Endothelial cell of coronary artery (primary cell): ENCODE results near the gene MAGEA6. TPM values are rescaled to one million over a fixed set of nuclear protein-coding genes. Genes with fewer than 3 reads are reported as not detected.

ENCODE experiments used
- total RNA-seq: library from RNA; depleted of rRNA; stranded (reverse); fragments of >200 nt; gene quantifications from 2 replicates; pipeline ENCODE4 v1.2.3, GENCODE V29; 2014

MAGEA6 gene, protein sequence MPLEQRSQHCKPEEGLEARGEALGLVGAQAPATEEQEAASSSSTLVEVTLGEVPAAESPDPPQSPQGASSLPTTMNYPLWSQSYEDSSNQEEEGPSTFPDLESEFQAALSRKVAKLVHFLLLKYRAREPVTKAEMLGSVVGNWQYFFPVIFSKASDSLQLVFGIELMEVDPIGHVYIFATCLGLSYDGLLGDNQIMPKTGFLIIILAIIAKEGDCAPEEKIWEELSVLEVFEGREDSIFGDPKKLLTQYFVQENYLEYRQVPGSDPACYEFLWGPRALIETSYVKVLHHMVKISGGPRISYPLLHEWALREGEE
- not detected in 2 replicates for total RNA-seq

GRCh38 chrX:152769549-152770289, at the start of gene MAGEA6:
MAGEA6 (minus strand) TSS chrX:152769689; CDS start chrX:152767650, 2,039 bp downstream.

DNA sequence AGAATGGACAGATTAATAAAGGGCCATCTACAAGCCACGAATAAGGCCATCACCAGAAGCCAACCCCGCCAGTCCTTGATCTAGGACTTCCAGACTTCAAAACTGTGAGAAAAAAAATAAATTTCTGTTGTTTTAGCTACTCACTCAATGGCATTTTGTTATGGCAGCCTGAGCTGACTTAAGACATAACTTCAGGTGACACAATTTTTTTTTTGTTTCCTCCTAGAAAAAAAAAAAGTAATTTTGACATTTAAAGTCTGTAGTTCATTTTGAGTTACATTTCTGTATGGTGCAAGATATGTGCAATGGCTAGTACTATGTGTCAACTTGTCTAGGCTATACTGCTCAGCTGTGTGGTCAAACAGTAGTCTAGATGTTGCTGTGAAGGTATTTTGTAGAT, 10.6 kb downstream of the MAGEA6 start, which contains the start of gene CSAG3:
CSAG3 (plus strand) TSS at position 301 of the 400 bp plus-strand sequence.

GRCh38 chrX:152753686-152754650, 15.5 kb downstream of the MAGEA6 start, which contains the start of gene MAGEA2:
MAGEA2 (minus strand) TSS chrX:152753842; CDS start chrX:152751363, 2,479 bp downstream.

DNA sequence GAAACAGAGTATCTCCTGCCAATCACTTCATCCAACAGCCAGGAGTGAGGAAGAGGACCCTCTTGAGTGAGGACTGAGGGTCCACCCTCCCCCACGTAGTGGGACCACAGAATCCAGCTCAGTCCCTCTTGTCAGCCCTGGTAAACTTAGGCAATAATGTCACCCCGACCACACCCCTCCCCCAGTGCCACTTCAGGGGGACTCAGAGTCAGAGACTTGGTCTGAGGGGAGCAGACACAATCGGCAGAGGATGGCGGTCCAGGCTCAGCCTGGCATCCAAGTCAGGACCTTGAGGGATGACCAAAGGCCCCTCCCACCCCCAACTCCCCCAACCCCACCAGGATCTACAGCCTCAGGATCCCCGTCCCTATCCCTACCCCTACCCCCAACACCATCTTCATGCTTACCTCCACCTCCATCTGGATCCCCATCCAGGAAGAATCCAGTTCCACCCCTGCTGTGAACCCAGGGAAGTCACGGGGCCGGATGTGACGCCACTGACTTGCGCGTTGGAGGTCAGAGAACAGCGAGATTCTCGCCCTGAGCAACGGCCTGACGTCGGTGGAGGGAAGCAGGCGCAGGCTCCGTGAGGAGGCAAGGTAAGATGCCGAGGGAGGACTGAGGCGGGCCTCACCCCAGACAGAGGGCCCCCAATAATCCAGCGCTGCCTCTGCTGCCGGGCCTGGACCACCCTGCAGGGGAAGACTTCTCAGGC, 36.1 kb downstream of the MAGEA6 start, which contains the start of the genes CSAG1 and MAGEA12:
CSAG1 (minus strand) TSS at position 461 of the 715 bp plus-strand sequence. CDS start 1,261 bp downstream, outside the sequence.
MAGEA12 (plus strand) TSS at position 497 of the 715 bp plus-strand sequence. CDS start 2,405 bp downstream, outside the sequence.

Other genes starting within 250 kb of the MAGEA6 start
- not detected in 2 replicates for gene GABRQ, start 131.8 kb downstream of the MAGEA6 start, total RNA-seq
- gene MAGEA3, start 70.9 kb downstream of the MAGEA6 start, total RNA-seq, result not detected in 2 replicates
- not detected in 2 replicates for gene CSAG2, start 60.4 kb downstream of the MAGEA6 start, total RNA-seq
- gene MAGEA2B, start 55.1 kb downstream of the MAGEA6 start, total RNA-seq, result not detected in 2 replicates
- gene CSAG1, start 36.0 kb downstream of the MAGEA6 start, total RNA-seq, result not detected in 2 replicates
- gene MAGEA12, start 35.9 kb downstream of the MAGEA6 start, total RNA-seq, result not detected in 2 replicates
- not detected in 2 replicates for gene MAGEA2, start 15.8 kb downstream of the MAGEA6 start, total RNA-seq
- gene CSAG3, start 10.5 kb downstream of the MAGEA6 start, total RNA-seq, result not detected in 2 replicates
- gene CETN2, start 61.1 kb upstream of the MAGEA6 start, total RNA-seq, result 21.7 and 26.0 TPM in 2 replicates
- 12.1 and 16.7 TPM in 2 replicates for gene NSDHL, start 61.4 kb upstream of the MAGEA6 start, total RNA-seq
- gene ZNF185, start 128.4 kb upstream of the MAGEA6 start, total RNA-seq, result 21.7 and 27.8 TPM in 2 replicates
- not detected in 2 replicates for gene PNMA5, start 224.4 kb upstream of the MAGEA6 start, total RNA-seq